ENCODE data around the gene MBD6. TPM values are rescaled to one million over a fixed set of nuclear protein-coding genes. Genes with fewer than 3 reads are reported as not detected.

MBD6 gene
- total and polyA plus RNA-seq, 11 donors = 11.4 to 43.3 (median 28.7) TPM

- H3K36me3 ChIP-seq = peaks cover 9 to 97% (median 78%) of the 10 kb centered on the region in 9 donors
- DNase-seq (no peak), ATAC-seq (no peak)
- WGBS, 4 donors = 79 to 87% (median 84%) methylated on average over 6 of the region's 6 CpGs
- no peaks in the 10 kb centered on the region for H3K27me3 ChIP-seq
- TF ChIP-seq, protein P1, sequence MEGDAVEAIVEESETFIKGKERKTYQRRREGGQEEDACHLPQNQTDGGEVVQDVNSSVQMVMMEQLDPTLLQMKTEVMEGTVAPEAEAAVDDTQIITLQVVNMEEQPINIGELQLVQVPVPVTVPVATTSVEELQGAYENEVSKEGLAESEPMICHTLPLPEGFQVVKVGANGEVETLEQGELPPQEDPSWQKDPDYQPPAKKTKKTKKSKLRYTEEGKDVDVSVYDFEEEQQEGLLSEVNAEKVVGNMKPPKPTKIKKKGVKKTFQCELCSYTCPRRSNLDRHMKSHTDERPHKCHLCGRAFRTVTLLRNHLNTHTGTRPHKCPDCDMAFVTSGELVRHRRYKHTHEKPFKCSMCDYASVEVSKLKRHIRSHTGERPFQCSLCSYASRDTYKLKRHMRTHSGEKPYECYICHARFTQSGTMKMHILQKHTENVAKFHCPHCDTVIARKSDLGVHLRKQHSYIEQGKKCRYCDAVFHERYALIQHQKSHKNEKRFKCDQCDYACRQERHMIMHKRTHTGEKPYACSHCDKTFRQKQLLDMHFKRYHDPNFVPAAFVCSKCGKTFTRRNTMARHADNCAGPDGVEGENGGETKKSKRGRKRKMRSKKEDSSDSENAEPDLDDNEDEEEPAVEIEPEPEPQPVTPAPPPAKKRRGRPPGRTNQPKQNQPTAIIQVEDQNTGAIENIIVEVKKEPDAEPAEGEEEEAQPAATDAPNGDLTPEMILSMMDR (IDR thresholded peaks at IDR 0.05) = no peak
- TF ChIP-seq POLR2A (IDR thresholded peaks at IDR 0.05) = no peak
- peaks cover 0 to under 1% (median 0%) of the 10 kb centered on the region in 12 donors for H3K4me1 ChIP-seq
- intact Hi-C loops (cut with DNase I) = no loop called here
- no peak overlapping the region for H3K4me3 ChIP-seq
- no peaks in the 10 kb centered on the region for H3K9me3 ChIP-seq
- H3K27ac ChIP-seq = no peak overlapping the region
These were observed 13.4 kb downstream of the MBD6 start for GRCh38 chr12:57535764-57536596.

GRCh38 chr12:57536597-57536942, 13.9 kb downstream of the MBD6 start:
- Histone ChIP-seq H3K27me3 (no peaks in the 10 kb centered on the region), H3K4me1 (peaks cover 0 to 5% (median 0%) of the 10 kb centered on the region in 12 donors), H3K27ac (no peak overlapping the region), H3K36me3 (peaks cover 9 to 94% (median 75%) of the 10 kb centered on the region in 9 donors), H3K9me3 (no peaks in the 10 kb centered on the region), H3K4me3 (no peak overlapping the region)
- intact Hi-C loops (cut with DNase I) = no loop called here
- ATAC-seq = no peak
- TF ChIP-seq, protein P1 (IDR thresholded peaks at IDR 0.05) = no peak
- no peak for TF ChIP-seq POLR2A (IDR thresholded peaks at IDR 0.05)
- WGBS, 4 donors = 86 to 100% (median 98%) methylated on average over 1 of the region's 1 CpG
- no peak for DNase-seq

DNA sequence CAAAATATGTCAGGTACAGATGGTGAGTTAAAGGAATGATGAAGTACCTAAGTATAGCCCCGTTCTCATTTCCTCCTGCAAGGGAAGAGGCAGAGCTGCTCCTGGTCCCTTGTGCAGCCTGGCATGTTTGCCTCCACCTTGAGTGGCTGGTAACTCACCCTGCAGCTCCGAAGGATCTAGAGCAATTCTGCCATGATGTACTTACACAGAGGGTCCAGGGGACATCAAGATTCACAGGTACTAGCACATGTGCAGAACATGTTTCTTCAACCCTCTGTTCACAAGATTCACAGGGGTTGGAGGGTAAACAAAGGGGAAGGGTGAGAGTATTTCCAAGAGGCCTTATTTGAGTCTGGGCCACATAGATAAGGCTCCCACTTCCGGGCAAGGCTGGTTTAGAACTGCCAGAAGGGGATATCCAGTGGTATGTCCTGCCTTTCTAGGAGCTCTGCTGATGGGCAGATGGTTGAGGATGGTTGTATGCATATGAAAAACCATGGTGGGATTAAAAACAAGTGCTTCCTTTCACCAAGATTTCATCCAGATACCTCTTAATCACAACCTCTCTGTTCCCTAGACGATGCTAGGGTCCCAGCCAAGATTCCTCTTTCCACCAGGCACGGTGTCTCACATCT, 16.6 kb downstream of the MBD6 start:
- H3K36me3 ChIP-seq = peaks cover 2 to 81% (median 53%) of the 10 kb centered on the region in 9 donors
- intact Hi-C loops (cut with DNase I) = no loop called here
- no peak for TF ChIP-seq POLR2A (IDR thresholded peaks at IDR 0.05)
- TF ChIP-seq, protein P1 (IDR thresholded peaks at IDR 0.05) = no peak
- no peak overlapping the region for H3K27ac ChIP-seq
- H3K4me1 ChIP-seq = peaks cover 0 to 17% (median 4%) of the 10 kb centered on the region in 12 donors
- H3K27me3 ChIP-seq = no peaks in the 10 kb centered on the region
- DNase-seq (no peak), ATAC-seq (no peak)
- H3K9me3 ChIP-seq = no peaks in the 10 kb centered on the region
- WGBS, 4 donors = 82 to 89% (median 84%) methylated on average over 5 of the region's 5 CpGs
- no peak overlapping the region for H3K4me3 ChIP-seq

- Histone ChIP-seq H3K9me3 (no peaks in the 10 kb centered on the region), H3K4me1 (peaks cover 0 to 34% (median 20%) of the 10 kb centered on the region in 12 donors), H3K36me3 (peaks cover 0 to 67% (median 40%) of the 10 kb centered on the region in 9 donors), H3K27ac (no peak overlapping the region), H3K4me3 (no peak overlapping the region), H3K27me3 (no peaks in the 10 kb centered on the region)
- ATAC-seq (no peak), DNase-seq (no peak)
- WGBS, 4 donors = 57 to 75% (median 65%) methylated on average over 2 of the region's 2 CpGs
- intact Hi-C loops (cut with DNase I) = no loop called here
- TF ChIP-seq, protein P1 (IDR thresholded peaks at IDR 0.05) = no peak
- no peak for TF ChIP-seq POLR2A (IDR thresholded peaks at IDR 0.05)
These were observed 18.4 kb downstream of the MBD6 start for GRCh38 chr12:57541001-57541400.

Data from heart left ventricle (tissue), 16 donors.